ENCODE data around the gene CCM2.
A peak's percentile ranks its signal among the peaks of the same experiment; 100 is the strongest.
"Not testable (repeated sequence)": the region's sequence is repeated elsewhere in the genome, so short reads cannot be mapped to it uniquely, and the experiment has no call there.

Gene CCM2

DNA sequence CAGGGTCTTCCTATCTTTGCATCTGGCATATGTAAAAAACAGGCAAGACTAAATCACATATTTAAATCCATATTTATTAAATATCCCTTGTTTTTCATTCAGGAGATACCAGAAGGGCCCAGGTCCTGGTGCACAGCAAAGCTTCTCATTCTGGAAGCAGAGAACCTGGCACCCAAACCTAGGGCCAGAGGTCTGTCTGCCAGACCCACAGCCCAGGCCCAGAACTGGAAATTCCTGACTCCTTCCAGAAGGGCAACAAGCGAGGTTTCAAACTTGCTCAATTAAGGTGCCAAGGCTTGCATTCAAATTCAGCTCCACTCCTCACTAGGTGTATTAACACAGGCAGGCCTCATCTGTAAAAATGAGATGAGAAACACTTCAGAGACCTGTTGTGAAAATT is 17.0 kb upstream of the CCM2 start:
- Mint-ChIP-seq H3K4me1 (ENCODE audit: low read depth) (peaks cover 91% of the 10 kb centered on the region), H3K36me3 (ENCODE audit: low read depth) (peaks cover 65% of the 10 kb centered on the region), H3K27me3 (no peaks in the 10 kb centered on the region), H3K4me3 (no peak overlapping the region), H3K27ac (peak overlapping the region; percentile 97), H3K9me3 (no peaks in the 10 kb centered on the region)
- intact Hi-C loops (cut with micrococcal nuclease): loop anchor here (10.0 kb wide), 1 partner anchor 98 kb away; the partner anchor contains the start of gene PURB

GRCh38 chr7:44983742-44984477 is 16.1 kb upstream of the CCM2 start:
- Mint-ChIP-seq H3K4me1 (ENCODE audit: low read depth) (peaks cover 91% of the 10 kb centered on the region), H3K9me3 (no peaks in the 10 kb centered on the region), H3K27me3 (no peaks in the 10 kb centered on the region), H3K36me3 (ENCODE audit: low read depth) (peaks cover 56% of the 10 kb centered on the region), H3K27ac (peak overlapping the region; percentile 97), H3K4me3 (peak overlapping the region; percentile 94)
- intact Hi-C loops (cut with micrococcal nuclease): loop anchor here (10.0 kb wide), 1 partner anchor 99 kb away; the partner anchor contains the start of gene PURB

DNA sequence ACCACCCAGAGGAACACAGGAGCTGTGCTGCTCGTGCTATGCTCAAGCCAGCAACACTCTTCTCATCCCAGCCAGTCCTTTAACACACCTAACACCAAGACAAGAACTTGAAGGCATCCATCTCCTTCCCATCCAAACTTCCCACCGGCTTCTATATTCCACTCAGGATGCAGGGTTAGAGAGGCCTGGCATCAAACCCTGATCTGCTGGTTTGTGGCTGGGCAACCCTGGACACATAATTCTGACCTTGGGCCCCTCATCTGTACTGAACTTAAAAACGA is 15.6 kb upstream of the CCM2 start:
- peaks cover 89% of the 10 kb centered on the region for H3K4me1 Mint-ChIP-seq (ENCODE audit: low read depth)
- peak overlapping the region; percentile 97 for H3K27ac Mint-ChIP-seq
- H3K9me3 Mint-ChIP-seq: no peaks in the 10 kb centered on the region
- intact Hi-C loops (cut with micrococcal nuclease): loop anchor here (10.0 kb wide), 1 partner anchor 100 kb away; the partner anchor contains the start of gene PURB
- H3K36me3 Mint-ChIP-seq (ENCODE audit: low read depth): peaks cover 55% of the 10 kb centered on the region
- H3K27me3 Mint-ChIP-seq: no peaks in the 10 kb centered on the region
- H3K4me3 Mint-ChIP-seq: peak overlapping the region; percentile 94

DNA sequence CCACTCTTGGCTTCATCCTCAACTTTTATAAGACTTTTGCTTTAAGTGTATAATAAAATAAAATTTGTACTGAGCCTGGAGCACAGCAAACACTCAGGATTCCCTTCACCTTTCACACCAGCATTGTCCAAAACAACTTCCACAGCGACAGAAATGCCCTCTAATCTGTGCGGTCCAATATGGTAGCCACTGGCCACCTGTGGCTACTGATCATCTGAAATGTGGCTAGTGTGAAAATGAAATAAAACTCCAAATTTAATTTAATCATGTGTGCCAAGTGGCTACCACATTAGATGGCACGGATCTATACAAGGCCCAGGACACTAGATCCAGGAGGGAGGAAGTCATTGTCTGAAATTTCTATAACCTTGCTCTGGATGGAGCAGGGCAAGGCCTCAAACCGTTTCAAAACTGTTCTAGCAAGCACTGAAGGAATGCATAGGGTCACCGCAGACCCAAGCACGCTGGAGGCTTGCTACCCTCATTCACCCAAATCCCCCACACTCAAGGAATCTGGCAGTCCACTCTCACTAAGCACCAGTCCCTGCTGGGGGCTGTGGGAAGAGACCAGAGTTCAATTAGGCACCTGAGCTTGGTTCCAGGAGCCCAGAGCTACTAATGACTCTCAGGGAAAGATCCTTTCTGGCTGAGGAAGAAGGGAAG is 14.8 kb upstream of the CCM2 start:
- intact Hi-C loops (cut with micrococcal nuclease): loop anchor here (5.0 to 10.0 kb wide), 2 partner anchors 100 to 127 kb away; partner anchors contain the start of genes PURB and TBRG4
- no peaks in the 10 kb centered on the region for H3K27me3 Mint-ChIP-seq
- peaks cover 55% of the 10 kb centered on the region for H3K36me3 Mint-ChIP-seq (ENCODE audit: low read depth)
- peaks cover 82% of the 10 kb centered on the region for H3K4me1 Mint-ChIP-seq (ENCODE audit: low read depth)
- H3K9me3 Mint-ChIP-seq: no peaks in the 10 kb centered on the region
- peak overlapping the region; percentile 97 for H3K27ac Mint-ChIP-seq
- H3K4me3 Mint-ChIP-seq: peak overlapping the region; percentile 94

DNA sequence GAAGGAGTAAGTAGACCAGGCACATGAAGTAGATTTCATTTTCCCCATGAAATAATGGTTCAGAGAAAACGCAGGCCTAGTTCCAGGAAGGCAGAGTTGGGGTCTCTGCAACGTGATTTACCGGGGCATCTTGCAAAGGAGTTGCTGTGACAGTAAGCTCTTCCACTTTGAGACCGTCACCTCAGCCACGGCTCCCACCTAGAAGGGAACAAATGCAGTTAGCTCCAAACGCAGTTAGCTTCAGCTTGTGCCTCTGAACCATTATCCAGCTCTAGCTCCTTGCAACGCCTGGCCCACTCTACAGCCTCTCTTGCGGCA is 14.1 kb upstream of the CCM2 start:
- Mint-ChIP-seq H3K27ac (peak overlapping the region; percentile 97), H3K9me3 (no peaks in the 10 kb centered on the region), H3K27me3 (no peaks in the 10 kb centered on the region), H3K36me3 (ENCODE audit: low read depth) (peaks cover 55% of the 10 kb centered on the region), H3K4me1 (ENCODE audit: low read depth) (peaks cover 75% of the 10 kb centered on the region), H3K4me3 (peak overlapping the region; percentile 94)
- intact Hi-C loops (cut with micrococcal nuclease): loop anchor here (1.0 to 10.0 kb wide), 3 partner anchors 13 to 126 kb away; partner anchors contain the start of genes PURB and TBRG4

GRCh38 chr7:44986218-44987053 is 13.6 kb upstream of the CCM2 start:
- Mint-ChIP-seq H3K27ac (peak overlapping the region; percentile 97), H3K4me1 (ENCODE audit: low read depth) (peaks cover 69% of the 10 kb centered on the region), H3K4me3 (peak overlapping the region; percentile 94), H3K27me3 (no peaks in the 10 kb centered on the region), H3K9me3 (no peaks in the 10 kb centered on the region), H3K36me3 (ENCODE audit: low read depth) (peaks cover 55% of the 10 kb centered on the region)
- intact Hi-C loops (cut with micrococcal nuclease): loop anchor here (1.0 to 10.0 kb wide), 3 partner anchors 13 to 126 kb away; partner anchors contain the start of genes PURB and TBRG4

GRCh38 chr7:44987457-44987856 is 12.5 kb upstream of the CCM2 start:
- peaks cover 50% of the 10 kb centered on the region for H3K36me3 Mint-ChIP-seq (ENCODE audit: low read depth)
- peak overlapping the region; percentile 94 for H3K4me3 Mint-ChIP-seq
- no peaks in the 10 kb centered on the region for H3K27me3 Mint-ChIP-seq
- H3K4me1 Mint-ChIP-seq (ENCODE audit: low read depth): peaks cover 59% of the 10 kb centered on the region
- H3K27ac Mint-ChIP-seq: peak overlapping the region; percentile 97
- intact Hi-C loops (cut with micrococcal nuclease): loop anchor here (5.0 to 10.0 kb wide), 2 partner anchors 103 to 125 kb away; partner anchors contain the start of genes PURB and TBRG4
- no peaks in the 10 kb centered on the region for H3K9me3 Mint-ChIP-seq

- no peaks in the 10 kb centered on the region for H3K9me3 Mint-ChIP-seq
- H3K4me1 Mint-ChIP-seq (ENCODE audit: low read depth): peaks cover 59% of the 10 kb centered on the region
- H3K27me3 Mint-ChIP-seq: no peaks in the 10 kb centered on the region
- H3K27ac Mint-ChIP-seq: peak overlapping the region; percentile 97
- no peak overlapping the region for H3K4me3 Mint-ChIP-seq
- H3K36me3 Mint-ChIP-seq (ENCODE audit: low read depth): peaks cover 50% of the 10 kb centered on the region
- intact Hi-C loops (cut with micrococcal nuclease): loop anchor here (5.0 to 10.0 kb wide), 2 partner anchors 103 to 124 kb away; partner anchors contain the start of genes PURB and TBRG4
Observed at GRCh38 chr7:44987996-44988395, 12.0 kb upstream of the CCM2 start.

GRCh38 chr7:44988701-44989100 is 11.3 kb upstream of the CCM2 start:
- H3K27me3 Mint-ChIP-seq: no peaks in the 10 kb centered on the region
- no peaks in the 10 kb centered on the region for H3K9me3 Mint-ChIP-seq
- peaks cover 52% of the 10 kb centered on the region for H3K4me1 Mint-ChIP-seq (ENCODE audit: low read depth)
- peaks cover 44% of the 10 kb centered on the region for H3K36me3 Mint-ChIP-seq (ENCODE audit: low read depth)
- no peak overlapping the region for H3K4me3 Mint-ChIP-seq
- intact Hi-C loops (cut with micrococcal nuclease): loop anchor here (5.0 to 10.0 kb wide), 2 partner anchors 104 to 124 kb away; partner anchors contain the start of genes PURB and TBRG4
- peak overlapping the region; percentile 97 for H3K27ac Mint-ChIP-seq

GRCh38 chr7:44989132-44989531 is 10.9 kb upstream of the CCM2 start:
- intact Hi-C loops (cut with micrococcal nuclease): loop anchor here (5.0 to 10.0 kb wide), 2 partner anchors 104 to 123 kb away; partner anchors contain the start of genes PURB and TBRG4
- H3K4me3 Mint-ChIP-seq: no peak overlapping the region
- no peaks in the 10 kb centered on the region for H3K27me3 Mint-ChIP-seq
- H3K27ac Mint-ChIP-seq: peak overlapping the region; percentile 97
- H3K36me3 Mint-ChIP-seq (ENCODE audit: low read depth): peaks cover 40% of the 10 kb centered on the region
- H3K4me1 Mint-ChIP-seq (ENCODE audit: low read depth): peaks cover 48% of the 10 kb centered on the region
- H3K9me3 Mint-ChIP-seq: no peaks in the 10 kb centered on the region

DNA sequence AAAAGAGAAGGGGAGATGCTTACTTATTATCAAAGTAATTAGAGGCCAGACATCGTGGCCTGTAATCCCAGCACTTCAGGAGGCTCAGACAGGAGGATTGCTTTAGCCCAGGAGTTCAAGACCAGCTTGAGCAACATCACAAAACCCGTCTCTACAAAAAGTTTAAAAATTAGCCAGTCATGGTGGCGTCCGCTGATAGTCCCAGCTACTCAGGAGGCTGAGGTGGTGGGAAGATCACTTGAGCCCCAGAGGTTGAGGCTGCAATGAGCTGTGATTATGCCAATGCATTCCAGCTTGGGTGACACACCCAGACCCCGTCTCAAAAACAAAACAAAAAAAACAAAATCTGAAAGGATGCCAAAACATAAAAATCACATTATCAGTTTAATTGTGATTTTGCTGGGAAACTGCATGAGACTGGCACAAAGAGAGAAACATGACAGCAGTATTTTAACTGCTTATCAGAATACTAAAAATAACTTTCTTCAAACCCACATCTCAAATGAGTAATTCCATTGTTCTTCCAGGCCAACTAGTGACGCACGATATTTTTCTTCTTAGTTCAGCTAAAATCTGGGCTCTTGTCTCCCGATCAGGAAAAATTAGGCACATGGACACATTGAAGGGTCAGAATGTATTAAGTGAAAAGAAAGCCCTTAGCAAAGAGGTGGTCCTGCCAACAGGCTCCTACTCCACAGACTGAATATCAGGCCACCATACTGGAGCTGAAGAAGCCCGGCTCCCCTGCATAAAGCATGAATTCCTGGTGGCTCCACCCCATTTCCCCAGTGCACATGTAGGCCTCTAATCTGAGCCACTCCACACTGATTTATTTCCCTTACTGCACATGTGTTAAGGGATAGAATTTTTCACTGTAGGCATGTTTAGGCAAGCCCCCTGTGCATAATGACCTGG is 9.6 kb upstream of the CCM2 start:
- H3K4me3 Mint-ChIP-seq: no peak overlapping the region
- H3K27ac Mint-ChIP-seq: peak overlapping the region; percentile 97
- intact Hi-C loops (cut with micrococcal nuclease): no loop called here
- H3K4me1 Mint-ChIP-seq (ENCODE audit: low read depth): peaks cover 45% of the 10 kb centered on the region
- H3K27me3 Mint-ChIP-seq: no peaks in the 10 kb centered on the region
- H3K36me3 Mint-ChIP-seq (ENCODE audit: low read depth): peaks cover 27% of the 10 kb centered on the region
- no peaks in the 10 kb centered on the region for H3K9me3 Mint-ChIP-seq

DNA sequence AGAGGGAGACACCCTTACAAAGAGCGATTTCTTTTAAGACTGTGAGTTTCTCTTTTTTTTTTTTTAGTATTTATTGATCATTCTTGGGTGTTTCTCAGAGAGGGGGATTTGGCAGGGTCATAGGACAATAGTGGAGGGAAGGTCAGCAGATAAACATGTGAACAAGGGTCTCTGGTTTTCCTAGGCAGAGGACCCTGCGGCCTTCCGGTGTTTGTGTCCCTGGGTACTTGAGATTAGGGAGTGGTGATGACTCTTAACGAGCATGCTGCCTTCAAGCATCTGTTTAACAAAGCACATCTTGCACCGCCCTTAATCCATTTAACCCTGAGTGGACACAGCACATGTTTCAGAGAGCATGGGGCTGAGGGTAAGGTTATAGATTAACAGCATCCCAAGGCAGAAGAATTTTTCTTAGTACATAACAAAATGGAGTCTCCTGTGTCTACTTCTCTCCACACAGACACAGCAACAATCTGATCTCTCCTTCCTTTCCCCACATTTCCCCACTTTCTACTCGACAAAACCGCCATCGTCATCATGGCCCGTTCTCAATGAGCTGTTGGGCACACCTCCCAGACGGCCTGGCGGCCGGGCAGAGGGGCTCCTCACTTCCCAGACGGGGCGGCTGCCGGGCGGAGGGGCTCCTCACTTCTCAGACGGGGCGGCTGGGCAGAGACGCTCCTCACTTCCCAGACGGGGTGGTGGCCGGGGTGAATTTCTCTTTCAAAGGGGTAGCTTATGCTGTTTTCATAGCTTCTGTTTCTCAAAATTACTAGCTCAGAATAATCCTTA is 7.8 kb upstream of the CCM2 start:
- H3K9me3 Mint-ChIP-seq; intact Hi-C loops (cut with micrococcal nuclease); H3K27me3 Mint-ChIP-seq; H3K4me3 Mint-ChIP-seq; H3K27ac Mint-ChIP-seq: not testable (repeated sequence)
- Mint-ChIP-seq H3K4me1 (ENCODE audit: low read depth) (peaks cover 30% of the 10 kb centered on the region), H3K36me3 (ENCODE audit: low read depth) (peaks cover 10% of the 10 kb centered on the region)

Measured in dendritic cell treated with granulocyte-macrophage colony-stimulating factor and Interleukin-4, amounts not matched to agents 40 ng/mL and 50 ng/mL, for 4 days (primary cell).